SHP77 (cell line): ENCODE measurements around the gene VDAC1.
"Not testable (repeated sequence)": the region's sequence is repeated elsewhere in the genome, so short reads cannot be mapped to it uniquely, and the experiment has no call there.

Source experiments
- DNase-seq, 2 experiments: peaks; one replicate each; lab custom pipeline; 2025; lab: John Stamatoyannopoulos, UW

Gene VDAC1, protein sequence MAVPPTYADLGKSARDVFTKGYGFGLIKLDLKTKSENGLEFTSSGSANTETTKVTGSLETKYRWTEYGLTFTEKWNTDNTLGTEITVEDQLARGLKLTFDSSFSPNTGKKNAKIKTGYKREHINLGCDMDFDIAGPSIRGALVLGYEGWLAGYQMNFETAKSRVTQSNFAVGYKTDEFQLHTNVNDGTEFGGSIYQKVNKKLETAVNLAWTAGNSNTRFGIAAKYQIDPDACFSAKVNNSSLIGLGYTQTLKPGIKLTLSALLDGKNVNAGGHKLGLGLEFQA

DNA sequence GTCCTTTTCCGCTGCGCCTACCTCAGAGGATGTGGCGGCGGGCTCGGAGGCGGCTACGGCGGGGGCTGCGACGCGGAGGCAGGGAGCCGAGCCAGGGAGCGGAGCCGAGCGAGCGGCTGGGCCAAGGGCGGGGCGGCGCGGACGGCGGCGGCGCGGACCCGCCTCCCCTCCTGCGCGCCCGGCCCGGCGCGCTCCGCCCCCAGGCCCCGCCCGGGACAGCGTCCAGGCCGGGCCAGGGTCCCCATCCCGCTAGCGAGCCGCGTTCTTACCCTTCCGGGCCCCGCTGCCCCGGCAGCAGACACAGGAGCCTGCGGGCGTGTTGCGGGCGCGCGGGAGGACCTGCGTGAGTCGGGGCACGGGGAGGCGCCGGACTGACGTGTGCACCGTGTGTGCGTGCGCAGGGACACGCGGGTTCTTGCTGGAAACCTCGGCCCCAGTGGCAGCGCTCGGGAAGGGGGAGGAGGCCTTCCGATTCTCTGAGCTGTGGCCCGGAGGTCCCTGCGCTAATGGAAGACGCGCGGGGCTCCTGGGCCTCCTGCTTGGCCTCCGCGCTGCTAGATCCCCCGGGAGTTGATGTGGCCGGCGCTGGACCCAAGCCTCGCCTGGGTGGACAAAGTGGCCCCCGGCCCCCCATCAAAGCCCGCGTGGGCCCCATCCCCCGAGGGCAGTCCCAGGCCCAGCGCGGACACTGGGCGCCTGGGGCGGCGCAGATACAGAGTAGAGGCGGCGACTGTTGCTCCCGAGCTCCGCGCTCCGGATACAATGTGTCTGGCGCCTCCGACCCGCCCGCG lies at the start of gene VDAC1:
Gene VDAC1, minus strand, starts transcription at position 350 of the 791 bp plus-strand sequence. CDS start 11,963 bp downstream, outside the sequence.
- peak; percentile 48 to 81 for DNase-seq

DNA sequence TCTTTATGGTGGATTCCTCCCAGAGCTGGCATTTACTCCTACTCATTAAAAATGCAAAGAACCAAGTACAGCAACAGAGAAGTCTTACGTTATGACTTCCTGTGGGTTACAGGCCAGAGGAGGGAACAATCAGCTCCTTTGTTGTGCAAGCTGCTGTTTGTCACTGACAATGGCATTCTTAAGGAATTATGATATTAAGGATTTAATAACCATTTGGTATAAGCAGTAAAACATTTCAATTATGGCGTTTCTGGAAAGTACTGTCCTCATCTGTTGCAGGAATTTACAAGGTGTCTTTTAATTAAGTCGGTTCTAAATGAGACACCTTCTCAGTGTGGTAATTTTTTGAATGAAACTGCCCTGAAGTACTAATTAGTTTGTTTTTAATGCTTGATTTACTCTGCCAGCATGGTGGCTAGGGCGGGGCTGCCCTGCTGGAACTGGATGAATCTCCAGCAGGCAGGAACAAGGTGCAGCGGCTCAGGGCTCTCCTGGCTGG lies 49.1 kb upstream of the VDAC1 start:
- DNase-seq = no peak

DNA sequence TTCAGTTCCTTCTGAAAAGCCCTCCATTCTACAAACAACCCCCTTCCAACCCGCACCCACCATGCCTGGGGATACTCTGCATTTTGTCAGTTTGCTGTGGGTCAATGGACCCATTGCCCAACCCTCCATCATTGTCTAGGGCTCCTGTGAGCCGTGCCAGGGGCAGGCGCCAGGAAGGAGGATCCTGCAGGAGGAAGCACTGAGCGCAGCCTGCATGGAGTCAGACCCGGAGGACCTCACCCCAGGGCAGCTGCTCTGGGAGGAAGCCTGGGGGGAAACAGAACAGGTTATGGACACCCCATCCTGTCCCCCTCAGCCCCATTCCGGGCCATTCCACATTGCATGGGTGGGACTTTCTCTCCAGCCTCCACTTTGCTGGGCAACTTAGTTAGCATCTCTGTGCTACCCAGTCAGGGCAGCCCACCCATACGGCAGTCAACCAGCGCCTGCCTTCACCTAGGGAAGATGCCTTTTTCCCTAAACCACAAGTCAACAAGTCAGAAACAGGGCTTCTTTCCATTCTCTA lies 48.6 kb upstream of the VDAC1 start:
- no peak for DNase-seq

DNA sequence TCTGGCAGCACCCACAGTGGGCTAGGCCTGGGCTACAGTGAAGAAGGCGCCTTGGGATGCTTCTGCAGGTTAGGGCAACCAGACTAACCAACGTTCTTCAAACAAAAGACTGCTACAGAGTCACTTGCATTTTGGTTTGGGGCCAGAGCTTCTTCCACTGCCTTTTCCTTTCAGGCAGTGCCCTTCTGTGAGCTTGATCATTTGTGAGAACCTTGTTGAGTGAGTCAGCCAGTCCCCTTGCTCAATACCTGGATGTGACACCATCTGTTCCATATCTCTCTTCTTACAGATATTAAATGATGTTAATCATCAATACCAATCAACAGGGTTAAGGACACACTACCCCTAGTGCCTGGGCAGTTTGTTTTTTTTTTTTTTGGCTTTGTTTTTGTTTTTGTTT lies 46.5 kb upstream of the VDAC1 start:
- DNase-seq = no peak

DNA sequence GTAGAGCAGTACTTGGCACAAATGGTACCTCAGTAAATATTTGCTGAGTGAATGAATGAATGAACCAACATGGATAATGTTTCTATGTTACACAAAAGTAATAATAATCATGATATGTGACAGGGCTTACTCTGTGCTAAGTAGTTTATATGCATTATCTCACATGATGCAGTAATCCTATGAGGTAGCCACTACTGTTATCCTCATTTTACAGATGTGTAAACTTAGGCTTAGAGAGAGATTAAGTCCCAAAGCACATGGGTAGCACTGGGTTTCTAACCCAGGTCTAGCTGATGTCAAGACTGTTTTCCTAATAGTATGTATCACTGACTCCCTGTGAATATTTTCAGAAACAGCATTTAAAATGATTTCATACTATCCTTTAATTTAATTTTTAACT lies 44.1 kb upstream of the VDAC1 start:
- no peak for DNase-seq

DNA sequence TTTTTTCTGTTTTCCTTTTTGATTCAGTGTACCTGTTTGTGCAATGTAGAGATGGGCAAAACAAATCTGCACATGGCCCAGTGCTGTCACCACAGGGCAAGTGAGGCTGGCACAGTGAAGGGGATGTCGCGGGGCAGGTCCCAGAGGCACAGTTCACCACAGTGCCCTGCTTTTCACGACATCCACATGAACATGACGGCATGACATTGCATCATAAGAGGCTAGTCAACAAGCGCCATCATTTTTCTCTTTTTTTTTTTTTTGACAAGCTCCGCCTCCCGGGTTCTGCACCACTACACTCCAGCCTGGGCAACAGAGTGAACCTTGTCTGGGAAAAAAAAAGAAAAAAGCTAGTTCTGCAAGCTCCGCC lies 42.9 kb upstream of the VDAC1 start:
- DNase-seq = no peak

DNA sequence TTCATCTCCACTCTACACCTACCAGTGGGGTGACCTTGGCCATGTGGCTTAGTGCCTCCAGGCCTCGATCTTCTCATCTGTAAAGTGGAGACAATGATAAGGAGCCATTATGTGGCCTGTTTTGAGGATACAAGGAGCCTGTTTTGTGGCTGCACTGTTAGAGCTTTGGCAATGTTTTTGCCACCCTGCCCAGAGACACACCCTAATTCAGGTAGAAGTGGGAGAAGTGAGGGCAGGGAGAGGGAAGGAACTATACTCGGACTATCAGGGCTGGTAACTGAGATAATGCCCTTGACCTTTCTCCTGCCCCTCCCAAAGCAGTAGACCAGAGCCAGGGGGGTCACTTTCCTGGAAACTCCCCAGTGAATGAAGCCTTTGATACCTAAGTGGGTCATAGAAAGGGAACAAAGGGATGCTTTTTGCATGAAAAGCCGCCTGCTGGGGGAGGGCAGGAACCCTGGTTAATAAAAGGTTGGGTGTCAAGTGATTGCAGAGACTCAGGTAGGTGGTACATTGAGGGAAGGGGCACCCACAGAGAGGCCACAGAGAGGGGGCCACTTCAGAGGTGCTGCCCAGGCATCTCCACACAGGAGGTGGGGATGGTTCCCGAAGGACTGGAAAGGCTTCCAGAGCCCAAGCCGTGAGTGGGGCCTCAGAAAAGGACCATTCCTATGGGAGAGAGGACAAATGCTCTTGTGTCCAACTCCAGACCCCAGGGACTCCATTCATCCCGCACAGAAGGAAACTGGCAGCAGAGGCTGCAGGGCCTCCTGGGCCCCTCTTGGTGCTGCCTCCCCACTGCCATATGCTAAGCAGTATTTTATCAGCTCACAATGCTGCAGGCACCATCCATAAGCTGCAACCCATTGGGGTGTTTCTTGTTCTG lies 42.3 kb upstream of the VDAC1 start:
- DNase-seq = no peak

DNA sequence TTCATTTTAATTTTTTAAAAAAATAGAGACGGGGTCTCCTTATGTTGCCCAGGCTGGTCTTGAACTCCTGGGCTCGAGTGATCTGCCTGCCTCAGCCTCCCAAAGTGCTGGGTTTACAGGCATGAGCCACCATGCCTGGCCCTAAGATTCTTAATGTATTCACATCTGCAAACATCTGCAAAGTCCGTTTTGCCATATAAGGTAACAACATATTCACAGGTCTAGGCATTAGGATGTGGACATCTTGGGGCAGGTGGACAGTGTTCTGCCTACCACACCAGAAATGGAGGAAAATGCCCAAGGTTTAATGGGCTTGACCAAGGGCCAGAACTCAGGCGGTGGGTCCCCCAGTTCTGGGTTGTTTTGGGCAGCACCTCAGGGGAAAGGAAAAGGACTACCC lies 41.6 kb upstream of the VDAC1 start:
- no peak for DNase-seq

DNA sequence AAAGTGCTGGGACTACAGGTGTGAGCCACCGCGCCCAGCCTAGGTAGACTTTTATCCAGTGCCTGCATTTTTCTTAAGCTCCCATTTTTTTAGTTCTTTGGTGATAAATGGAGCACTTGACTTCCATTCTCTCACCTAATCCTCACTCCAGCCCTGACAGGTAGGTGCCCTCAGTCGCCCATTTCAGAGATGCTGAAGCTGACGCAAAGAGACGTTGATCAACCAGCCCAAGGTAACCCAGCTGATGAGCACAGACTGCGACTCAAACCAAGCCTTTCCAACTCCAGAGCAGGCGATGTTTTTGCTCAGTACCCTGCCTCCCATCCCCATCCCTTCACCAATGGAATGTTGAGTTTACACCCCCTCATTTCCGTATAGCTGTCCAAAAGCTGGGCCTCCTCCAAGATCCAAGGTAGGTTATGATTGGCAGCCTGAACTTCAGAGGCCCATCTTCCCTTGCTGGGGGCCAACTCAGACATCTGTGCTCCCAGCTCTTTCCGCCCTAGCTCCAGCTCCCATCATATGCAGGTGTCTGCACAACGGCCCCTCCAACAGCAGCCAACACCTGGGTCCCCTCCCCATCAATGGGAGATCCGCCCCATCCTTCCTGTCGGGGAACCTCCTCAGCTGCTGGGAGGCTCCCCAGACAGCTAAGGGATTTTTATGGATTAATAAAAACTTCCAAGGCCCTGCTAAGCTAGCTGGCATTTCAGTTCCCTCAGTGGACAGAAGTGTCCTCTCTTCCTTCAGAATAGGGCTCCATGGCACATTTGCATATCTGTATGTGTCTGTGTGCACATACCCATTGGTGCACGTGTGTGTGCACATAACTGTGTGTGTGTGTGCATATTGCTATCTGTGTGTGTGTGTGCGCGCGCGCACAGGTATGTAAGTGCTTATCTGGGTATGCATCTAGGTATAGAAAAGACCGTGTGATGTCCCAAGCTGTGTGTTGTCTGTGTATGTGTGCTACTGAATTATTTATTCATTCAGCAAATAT lies 39.3 kb upstream of the VDAC1 start:
- no peak for DNase-seq

DNA sequence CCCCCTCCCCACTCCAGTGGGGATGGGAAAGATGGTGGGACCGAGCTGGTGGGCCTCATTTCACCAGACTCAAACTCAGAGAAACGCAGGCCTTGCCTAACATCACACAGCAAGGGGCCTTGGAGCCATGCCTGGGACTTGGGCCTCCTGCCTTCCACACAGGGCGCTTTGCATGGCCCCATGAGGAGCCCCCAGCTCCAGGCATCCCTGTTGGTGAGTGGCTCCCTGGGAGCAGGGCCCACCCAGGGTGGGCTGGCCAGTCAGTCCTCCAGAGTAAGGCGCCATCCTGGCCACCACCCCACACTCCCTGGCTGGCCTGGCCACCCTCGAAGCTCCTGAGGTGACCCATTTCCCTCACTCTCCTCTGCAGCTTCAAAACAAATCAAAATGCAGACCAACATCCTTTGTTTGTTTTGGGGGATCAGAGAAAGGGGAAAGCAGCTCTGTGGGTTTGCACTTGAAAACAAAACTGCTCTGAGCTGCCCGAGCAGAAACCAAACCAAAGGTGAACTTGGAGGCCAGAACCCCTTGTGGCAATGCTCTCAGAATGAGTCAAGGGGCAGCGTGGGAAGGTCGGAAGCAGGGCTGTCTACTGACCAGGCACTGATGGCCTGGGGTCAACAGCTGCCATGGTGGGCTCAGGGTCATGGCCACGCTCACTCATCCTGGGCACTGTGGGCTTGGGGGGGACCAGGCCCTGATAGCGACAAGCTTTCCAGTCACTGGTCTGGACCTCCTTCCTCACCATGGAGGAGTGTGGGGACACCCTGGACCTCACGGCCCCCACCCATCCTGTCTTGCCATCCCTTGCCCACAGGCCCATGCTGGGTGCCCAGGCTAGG lies 37.0 kb upstream of the VDAC1 start:
- no peak for DNase-seq

DNA sequence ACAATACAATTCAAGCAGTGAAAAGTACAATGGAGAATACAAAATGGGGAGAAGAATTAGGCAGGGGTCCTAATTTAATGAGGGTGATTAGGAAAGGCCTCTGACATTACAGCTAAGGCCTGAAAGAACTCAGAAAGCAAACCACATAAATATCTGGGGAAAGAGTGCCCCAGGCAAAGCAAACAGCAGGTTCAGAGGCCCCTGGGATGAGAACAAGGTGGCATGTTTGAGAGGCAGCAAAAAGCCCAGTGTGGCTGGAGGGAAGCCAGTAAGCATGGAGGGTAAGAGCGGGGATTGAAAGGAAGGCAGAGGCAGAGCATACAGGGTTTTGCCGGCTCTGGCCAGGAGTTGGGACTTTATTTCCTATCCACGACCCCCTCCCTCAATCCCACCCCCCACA lies 33.4 kb upstream of the VDAC1 start:
- DNase-seq = no peak

DNA sequence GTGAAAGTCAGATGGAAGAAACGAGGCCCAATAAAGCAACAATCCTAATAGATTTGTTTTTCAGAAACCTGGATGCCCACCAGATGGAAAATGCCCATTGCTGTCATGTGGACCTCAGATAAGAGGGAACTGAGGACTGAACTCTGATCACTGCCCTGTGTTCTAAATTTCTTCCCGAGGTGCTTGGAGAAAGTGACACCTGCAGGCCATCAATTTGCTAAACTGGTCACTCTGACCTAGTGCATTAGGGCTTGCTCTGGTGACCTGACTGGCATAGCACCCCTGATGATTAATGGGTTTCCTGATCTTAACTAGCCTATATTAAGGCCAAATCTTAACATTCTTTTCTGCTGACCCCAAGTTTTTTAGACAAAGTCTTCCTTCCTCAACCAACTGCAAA lies 32.4 kb upstream of the VDAC1 start:
- no peak for DNase-seq

DNA sequence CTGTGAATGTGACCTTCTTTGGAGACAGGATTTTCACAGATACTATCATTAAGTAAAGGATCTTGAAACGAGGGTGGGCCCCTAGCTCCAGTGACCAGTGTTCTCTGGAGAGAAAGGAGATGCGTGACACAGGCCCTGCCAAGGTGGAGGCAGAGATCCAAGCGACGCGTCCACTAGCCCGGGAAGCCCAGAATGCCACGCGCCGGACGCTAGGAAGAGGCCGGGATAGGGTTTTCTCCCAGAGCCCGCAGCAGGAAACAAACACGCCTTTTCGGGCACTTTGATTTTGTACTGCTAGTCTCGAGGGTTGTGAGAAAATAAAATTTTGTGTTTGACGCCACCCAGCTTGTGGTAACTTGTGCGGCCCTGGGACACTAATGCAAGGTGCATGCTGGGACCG lies 29.6 kb upstream of the VDAC1 start:
- no peak for DNase-seq

DNA sequence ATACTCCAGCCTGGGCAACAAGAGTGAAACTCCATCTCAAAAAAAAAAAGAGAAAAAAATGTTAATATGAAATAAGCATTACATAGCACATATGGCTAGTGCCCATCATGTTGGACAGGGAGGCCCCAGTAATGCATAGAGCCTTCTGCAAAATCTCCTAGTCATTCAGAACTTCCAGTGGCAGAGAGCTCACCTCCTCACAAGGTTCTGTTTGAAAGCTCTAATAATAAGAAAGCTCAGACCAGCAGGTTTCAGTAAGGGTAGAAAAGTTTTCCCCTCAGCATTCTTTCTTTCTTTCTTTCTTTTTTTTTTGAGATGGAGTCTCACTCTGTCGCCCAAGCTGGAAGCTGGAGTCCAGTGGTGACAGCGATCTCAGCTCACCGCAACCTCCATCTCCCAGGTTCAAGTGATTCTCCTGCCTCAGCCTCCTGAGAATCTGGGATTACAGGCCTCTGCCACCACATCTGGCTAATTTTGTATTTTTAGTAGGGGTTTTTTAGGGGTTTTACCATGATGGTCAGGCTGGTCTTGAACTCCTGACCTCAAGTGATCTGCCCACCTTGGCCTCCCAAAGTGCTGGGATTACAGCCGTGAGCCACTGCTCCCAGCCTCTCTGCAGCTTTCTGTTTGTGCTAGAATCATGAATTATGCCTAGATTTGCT lies 25.7 kb upstream of the VDAC1 start:
- not testable (repeated sequence) for DNase-seq

DNA sequence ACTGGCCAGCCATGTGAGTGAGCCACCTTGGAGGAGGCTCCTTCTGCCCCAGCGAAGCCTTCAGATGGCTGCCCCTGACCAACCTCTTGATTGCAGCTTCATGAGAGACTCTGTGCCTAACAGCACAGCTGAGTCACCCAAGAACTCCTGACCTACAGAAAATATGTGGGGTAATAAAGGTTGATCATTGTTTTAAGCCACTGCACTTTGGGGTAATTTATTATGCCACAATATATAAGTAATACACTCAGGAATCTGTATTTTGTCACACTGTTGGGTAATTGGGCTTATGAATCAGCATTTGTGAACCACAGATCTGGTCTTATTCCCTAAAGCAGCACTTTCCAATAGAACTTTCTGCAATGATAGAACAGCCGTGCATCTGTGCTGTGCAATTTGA lies 24.4 kb upstream of the VDAC1 start:
- DNase-seq = no peak

DNA sequence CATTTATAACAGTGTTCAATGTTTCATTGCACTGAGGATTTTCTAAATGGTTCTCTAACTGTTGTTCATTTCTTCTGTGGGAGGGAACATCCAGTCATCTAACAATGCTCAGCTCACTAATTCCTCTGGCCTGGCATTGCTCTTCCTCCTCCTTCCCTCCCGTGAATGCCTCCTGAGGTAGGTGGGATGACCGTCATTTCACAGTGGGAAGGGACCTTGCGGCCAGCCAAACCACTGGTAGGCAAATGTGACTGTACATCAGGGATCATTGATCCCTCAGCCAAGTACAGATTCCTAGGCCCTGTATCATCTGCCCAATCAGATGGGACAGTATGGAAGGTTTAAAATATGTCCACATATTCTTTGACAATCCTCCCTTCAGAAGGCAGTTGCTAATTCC lies 23.7 kb upstream of the VDAC1 start:
- DNase-seq = no peak

DNA sequence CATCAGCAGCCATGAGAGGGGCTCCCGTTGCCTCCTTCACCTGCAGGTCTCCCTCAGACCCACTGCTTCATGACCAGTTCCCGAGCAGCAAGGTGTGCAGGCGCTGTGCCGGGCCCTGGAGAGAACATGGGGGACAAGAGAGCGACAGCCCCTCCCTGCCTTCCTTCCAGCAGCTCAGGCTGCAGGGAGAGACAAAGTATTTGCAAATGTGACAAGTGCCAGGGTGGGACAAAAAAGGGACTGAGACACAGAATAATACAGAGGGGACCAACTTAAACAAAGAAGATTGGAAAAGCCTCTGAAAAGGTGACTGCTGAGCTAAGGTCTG lies 22.5 kb upstream of the VDAC1 start:
- DNase-seq = no peak

DNA sequence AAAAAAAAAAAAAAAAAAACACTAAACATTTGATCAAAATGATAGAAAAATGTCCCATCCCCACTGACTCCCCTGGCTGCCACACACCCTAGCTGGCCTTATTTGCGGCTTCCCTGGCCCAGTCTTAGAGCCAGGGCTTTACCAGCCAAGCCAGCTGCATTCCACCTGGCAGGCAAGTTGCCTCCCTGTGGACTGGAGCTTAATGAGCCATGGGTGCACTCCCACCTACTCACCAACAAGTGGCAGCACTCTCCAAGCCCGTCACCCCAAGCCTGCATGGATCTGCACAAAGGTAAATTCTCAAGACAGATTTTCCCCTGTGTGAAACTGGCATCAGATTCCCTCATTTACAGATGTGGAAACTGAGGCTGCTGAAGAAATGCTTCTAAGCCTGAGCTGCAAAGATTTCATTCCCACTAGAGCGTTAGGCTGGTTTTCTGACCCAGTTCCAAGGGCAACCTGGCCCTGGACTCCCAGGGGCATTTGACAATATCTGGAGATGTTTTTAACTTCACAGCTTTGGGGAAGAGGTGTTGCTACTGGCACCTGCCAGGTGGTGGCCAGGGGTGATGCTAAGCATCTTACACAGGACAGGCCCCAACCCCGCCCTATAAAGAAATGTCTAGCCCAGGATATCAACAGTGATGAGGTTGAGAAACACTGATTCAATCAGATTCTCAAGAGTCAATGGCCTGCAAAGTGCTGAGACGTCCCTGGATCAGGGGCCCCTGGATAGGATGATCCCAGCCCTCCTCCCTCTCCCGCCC lies 21.9 kb upstream of the VDAC1 start:
- peak; percentile 56 to 85 for DNase-seq

DNA sequence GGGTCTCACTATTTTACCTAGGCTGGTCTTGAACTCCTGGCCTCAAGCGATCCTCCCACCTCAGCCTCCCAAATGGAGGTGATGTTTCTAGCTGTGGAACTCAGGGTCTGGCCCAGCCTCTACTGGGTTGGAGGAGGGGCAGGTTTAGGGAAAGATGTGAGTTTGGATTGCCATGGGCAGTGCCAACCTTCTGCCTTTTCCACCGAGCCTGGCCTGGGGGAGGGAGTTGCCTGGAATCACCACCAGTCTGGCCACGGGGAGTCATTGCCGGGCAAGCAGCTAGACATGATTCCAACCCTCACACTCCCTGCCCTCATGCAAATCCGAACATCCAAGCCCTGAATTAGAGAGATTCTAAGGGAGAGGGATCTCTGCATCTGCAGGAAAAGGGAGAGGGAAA lies 21.0 kb upstream of the VDAC1 start:
- no peak for DNase-seq
